Motor neuron (in vitro differentiated cells): ENCODE measurements around the gene ZNF652. TPM values are rescaled to one million over a fixed set of nuclear protein-coding genes. Genes with fewer than 3 reads are reported as not detected.

Experiments used
- ATAC-seq, 8 experiments: fragments of 200-7000 bp; cut with Tn5 transposase; replicated peaks in 6 of 8; 2 replicates each; pipeline ENCODE4 v1.8.0; 2021; ENCODE audit warnings: mild to moderate bottlenecking in 8 of 8, moderate library complexity in 8 of 8
- H3K27ac ChIP-seq, 2 donors: fragments of 250-450 bp; sonication (Bioruptor Pico); 2 replicates each; pipeline ENCODE4 v1.9.0; 2021; ENCODE audit warnings: antibody characterized with exemption in 2 of 2, mild to moderate bottlenecking in 2 of 2, moderate library complexity in 1 of 2
- H3K4me1 ChIP-seq, 2 donors: fragments of 250-450 bp; sonication (Bioruptor Pico); replicated peaks in 1 of 2; 2 replicates each; pipeline ENCODE4 v1.6.1; 2021; ENCODE audit warnings: antibody characterized with exemption in 2 of 2, mild to moderate bottlenecking in 2 of 2, moderate library complexity in 1 of 2
- H3K4me3 ChIP-seq, 5 donors: fragments of 250-450 bp; sonication (Bioruptor Pico); 2 replicates each; pipeline ENCODE4 v1.9.0; 2021; ENCODE audit warnings: antibody characterized with exemption in 5 of 5, mild to moderate bottlenecking in 5 of 5, moderate library complexity in 4 of 5
- WGBS, 10 experiments: fragments of 450-650 bp; shearing (Covaris generic); methylation state at CpG; one replicate each; pipeline ENCODE4 v1.0.0; 2022; 5-methylcytosine and 5-hydroxymethylcytosine counted together
- in situ Hi-C, 9 experiments: fragments of 400-800 bp; cut with MboI; loops; one replicate each; pipeline ENCODE4 v1.15.0; 2021; ENCODE audit warnings: low sequenced_read_pairs in 9 of 9, low pct_unique_long_range_greater_than_20kb in 2 of 9; ENCODE audit not compliant: unreplicated experiment in 9 of 9
- total RNA-seq, 8 experiments: library from RNA; unstranded; fragments of 300-600 nt; gene quantifications; 2 replicates each; pipeline versions ENCODE4 v1.2.3 to v1.2.4, GENCODE V29; 2022

Gene ZNF652
- total RNA-seq, 8 experiments from 2014 or later = 18.5 to 39.5 (median 30.9) TPM

GRCh38 chr17:49363251-49363650, 1.2 kb upstream of the ZNF652 start:
- peaks cover 17 to 21% of the 10 kb centered on the region in 2 donors for H3K4me1 ChIP-seq
- in situ Hi-C loops = no loop called here
- no peak overlapping the region for H3K27ac ChIP-seq
- H3K4me3 ChIP-seq = no peak overlapping the region
- ATAC-seq = no peak
- WGBS, 10 experiments = 83 to 95% (median 87%) methylated on average over 3 to 4 of the region's 4 CpGs; no CpG with 5 or more reads in 4 of the 10 experiments

- no peak for ATAC-seq
- Histone ChIP-seq H3K27ac (no peak overlapping the region), H3K4me1 (peaks cover 17 to 21% of the 10 kb centered on the region in 2 donors), H3K4me3 (peak overlapping the region; percentile 70 to 90 (median 71))
- in situ Hi-C loops = no loop called here
- 7 to 60% (median 34%) methylated on average over 2 to 8 of the region's 10 CpGs; no CpG with 5 or more reads in 1 of the 10 experiments for WGBS, 10 experiments
Observed at GRCh38 chr17:49362723-49363117, 670 bp upstream of the ZNF652 start.

- 0% methylated on average over 1 to 9 of the region's 52 CpGs; no CpG with 5 or more reads in 6 of the 10 experiments for WGBS, 10 experiments
- peak; percentile 17 to 46 (median 38) for ATAC-seq
- Histone ChIP-seq H3K4me1 (peaks cover 17 to 21% of the 10 kb centered on the region in 2 donors), H3K4me3 (peak overlapping the region; percentile 70 to 90 (median 71)), H3K27ac (peak overlapping the region; percentile 88 to 96)
- in situ Hi-C loops = no loop called here
Observed at GRCh38 chr17:49361129-49361901, 735 bp downstream of the ZNF652 start.

GRCh38 chr17:49360796-49361128, 1.3 kb downstream of the ZNF652 start:
- 0 to 12% (median 0%) methylated on average over 1 to 6 of the region's 8 CpGs; no CpG with 5 or more reads in 3 of the 10 experiments for WGBS, 10 experiments
- in situ Hi-C loops = no loop called here
- ATAC-seq = peak in 3 of 8 experiments; percentile 3 to 6 (median 3)
- H3K4me1 ChIP-seq = peaks cover 17 to 21% of the 10 kb centered on the region in 2 donors
- H3K4me3 ChIP-seq = peak overlapping the region; percentile 70 to 90 (median 71)
- peak overlapping the region; percentile 88 to 96 for H3K27ac ChIP-seq

GRCh38 chr17:49359990-49360795, 1.9 kb downstream of the ZNF652 start:
- H3K27ac ChIP-seq = peak overlapping the region; percentile 88 to 96
- 0 to 39% (median 27%) methylated on average over 1 to 7 of the region's 8 CpGs for WGBS, 10 experiments
- in situ Hi-C loops = no loop called here
- peaks cover 17 to 21% of the 10 kb centered on the region in 2 donors for H3K4me1 ChIP-seq
- H3K4me3 ChIP-seq = peak overlapping the region; percentile 70 to 90 (median 71)
- no peak for ATAC-seq

- Histone ChIP-seq H3K4me1 (peaks cover 17 to 21% of the 10 kb centered on the region in 2 donors), H3K27ac (no peak overlapping the region), H3K4me3 (no peak overlapping the region)
- ATAC-seq = no peak
- in situ Hi-C loops = no loop called here
- WGBS, 10 experiments = 28 to 100% (median 79%) methylated on average over 1 to 4 of the region's 4 CpGs; no CpG with 5 or more reads in 2 of the 10 experiments
Observed at GRCh38 chr17:49358641-49359247, 3.3 kb downstream of the ZNF652 start.

GRCh38 chr17:49357516-49357915, 4.5 kb downstream of the ZNF652 start:
- H3K4me3 ChIP-seq = no peak overlapping the region

GRCh38 chr17:49356320-49356719, 5.7 kb downstream of the ZNF652 start:
- Histone ChIP-seq H3K4me1 (peaks cover 17 to 21% of the 10 kb centered on the region in 2 donors), H3K27ac (no peak overlapping the region), H3K4me3 (no peak overlapping the region)
- in situ Hi-C loops = no loop called here
- WGBS, 10 experiments = 50 to 100% (median 87%) methylated on average over 1 to 5 of the region's 5 CpGs
- no peak for ATAC-seq

More at GRCh38 chr17:49357516-49357915, 4.5 kb downstream of the ZNF652 start:
- 40 to 100% (median 90%) methylated on average over 1 to 3 of the region's 3 CpGs; no CpG with 5 or more reads in 1 of the 10 experiments for WGBS, 10 experiments
- in situ Hi-C loops = no loop called here
- no peak for ATAC-seq
- Histone ChIP-seq H3K4me1 (peaks cover 17 to 21% of the 10 kb centered on the region in 2 donors), H3K27ac (no peak overlapping the region)

GRCh38 chr17:49353607-49354006, 8.4 kb downstream of the ZNF652 start:
- no peak overlapping the region for H3K27ac ChIP-seq
- WGBS, 10 experiments = 14 to 100% (median 72%) methylated on average over 1 of the region's 1 CpG; no CpG with 5 or more reads in 4 of the 10 experiments
- H3K4me1 ChIP-seq = peaks cover 2% of the 10 kb centered on the region in 2 donors
- ATAC-seq = no peak
- in situ Hi-C loops = no loop called here
- no peak overlapping the region for H3K4me3 ChIP-seq

GRCh38 chr17:49352587-49353154, 9.4 kb downstream of the ZNF652 start:
- ATAC-seq = no peak
- Histone ChIP-seq H3K4me1 (no peaks in the 10 kb centered on the region), H3K27ac (no peak overlapping the region), H3K4me3 (no peak overlapping the region)
- WGBS, 10 experiments = 90 to 100% (median 97%) methylated on average over 1 to 6 of the region's 6 CpGs
- in situ Hi-C loops = no loop called here

- Histone ChIP-seq H3K4me3 (no peak overlapping the region), H3K4me1 (no peaks in the 10 kb centered on the region), H3K27ac (no peak overlapping the region)
- in situ Hi-C loops = no loop called here
- ATAC-seq = no peak
- WGBS, 10 experiments = 60 to 100% (median 95%) methylated on average over 1 to 3 of the region's 3 CpGs; no CpG with 5 or more reads in 4 of the 10 experiments
Observed at GRCh38 chr17:49351572-49352140, 10.4 kb downstream of the ZNF652 start.

- Histone ChIP-seq H3K4me1 (no peaks in the 10 kb centered on the region), H3K4me3 (no peak overlapping the region), H3K27ac (no peak overlapping the region)
- no peak for ATAC-seq
- in situ Hi-C loops = no loop called here
Observed at GRCh38 chr17:49349541-49349940, 12.5 kb downstream of the ZNF652 start.
